8988T (cell line): ENCODE data around the gene LONRF2.

Source experiments
- DNase-seq: peaks from one replicate; pipeline ENCODE4 v3.0.0; 2011

The LONRF2 gene

GRCh38 chr2:100274076-100274475 lies 48.2 kb downstream of the LONRF2 start:
- no peak for DNase-seq

- no peak for DNase-seq
Observed at GRCh38 chr2:100273387-100273786, 48.9 kb downstream of the LONRF2 start.

- no peak for DNase-seq
Observed at GRCh38 chr2:100272841-100273329, 49.4 kb downstream of the LONRF2 start.

GRCh38 chr2:100271210-100271609 lies 51.1 kb downstream of the LONRF2 start:
- DNase-seq, result no peak

GRCh38 chr2:100270381-100271146 lies 51.7 kb downstream of the LONRF2 start:
- DNase-seq, result no peak

- no peak for DNase-seq
Observed at GRCh38 chr2:100269889-100270288, 52.4 kb downstream of the LONRF2 start.

- no peak for DNase-seq
Observed at GRCh38 chr2:100268986-100269385, 53.3 kb downstream of the LONRF2 start.

GRCh38 chr2:100267751-100268150 lies 54.5 kb downstream of the LONRF2 start:
- DNase-seq, result no peak

- no peak for DNase-seq
Observed at GRCh38 chr2:100266126-100266525, 56.2 kb downstream of the LONRF2 start.

GRCh38 chr2:100265226-100265625 lies 57.1 kb downstream of the LONRF2 start:
- no peak for DNase-seq

GRCh38 chr2:100264651-100265050 lies 57.6 kb downstream of the LONRF2 start:
- no peak for DNase-seq

- no peak for DNase-seq
Observed at GRCh38 chr2:100264121-100264520, 58.2 kb downstream of the LONRF2 start.

GRCh38 chr2:100262555-100263320 lies 59.6 kb downstream of the LONRF2 start:
- peak; percentile 37 for DNase-seq

GRCh38 chr2:100262046-100262445 lies 60.3 kb downstream of the LONRF2 start:
- no peak for DNase-seq

GRCh38 chr2:100260712-100261620 lies 61.3 kb downstream of the LONRF2 start:
- peak; percentile 64 for DNase-seq

- DNase-seq, result no peak
Observed at GRCh38 chr2:100259106-100259505, 63.2 kb downstream of the LONRF2 start.

- DNase-seq, result no peak
Observed at GRCh38 chr2:100257939-100258338, 64.4 kb downstream of the LONRF2 start.

- no peak for DNase-seq
Observed at GRCh38 chr2:100256849-100257248, 65.5 kb downstream of the LONRF2 start.

GRCh38 chr2:100256416-100256815 lies 65.9 kb downstream of the LONRF2 start:
- DNase-seq, result no peak

GRCh38 chr2:100254646-100255210 lies 67.6 kb downstream of the LONRF2 start:
- DNase-seq, result no peak

- no peak for DNase-seq
Observed at GRCh38 chr2:100253786-100254185, 68.5 kb downstream of the LONRF2 start.

GRCh38 chr2:100252811-100253698 lies 69.2 kb downstream of the LONRF2 start:
- no peak for DNase-seq
